Prostate gland (tissue), 2 donors: ENCODE results near the gene UBR3.
"Not testable (repeated sequence)": the region's sequence is repeated elsewhere in the genome, so short reads cannot be mapped to it uniquely, and the experiment has no call there.

ENCODE experiments used
- CTCF ChIP-seq, 4 experiments: fragments of 200-600 bp in 2 of 4; fragments of 450-650 bp in 2 of 4; sonication (generic) in 2 of 4; IDR thresholded peaks; 1 replicate in 3 of 4; 2 replicates in 1 of 4; pipeline ENCODE4 v1.5.1; 2016 to 2019; ENCODE audit warnings: antibody characterized with exemption in 4 of 4, mild to moderate bottlenecking in 2 of 4, moderate library complexity in 2 of 4
- POLR2A ChIP-seq: fragments of 450-650 bp; IDR thresholded peaks from one replicate; pipeline ENCODE4 v1.6.1; 2016; ENCODE audit warnings: antibody characterized with exemption, mild to moderate bottlenecking
- POLR2AphosphoS5 ChIP-seq: sonication (generic); formaldehyde crosslinking; IDR thresholded peaks from one replicate; pipeline ENCODE4 v1.6.1; 2017; ENCODE audit warnings: antibody characterized with exemption

GRCh38 chr2:169817369-169817768 is 9.9 kb upstream of the UBR3 start:
- TF ChIP-seq POLR2A; CTCF (IDR thresholded peaks at IDR 0.05); POLR2AphosphoS5: not testable (repeated sequence)
